Measurements from ENCODE around the gene TPPP2.

- TF ChIP-seq CTCF (conservative IDR thresholded peaks at IDR 0.05) = no peak
- no peak for TF ChIP-seq EZH2 (IDR thresholded peaks at IDR 0.05; ENCODE audit: low read depth)
These were observed 40.1 kb downstream of the TPPP2 start, which contains the start of gene ARHGEF40 for GRCh38 chr14:21070083-21070609.
